Measurements from ENCODE around the gene KRTAP20-4.

The KRTAP20-4 gene

GRCh38 chr21:30620522-30620921 lies at the start of gene KRTAP20-4:
Gene KRTAP20-4 (plus strand): TSS chr21:30620627.
- no peak for DNase-seq

- no peak for DNase-seq
Measured at GRCh38 chr21:30577766-30578165, 42.7 kb upstream of the KRTAP20-4 start.

- DNase-seq, result no peak
Measured at GRCh38 chr21:30579346-30579745, 41.1 kb upstream of the KRTAP20-4 start.

GRCh38 chr21:30580132-30580531 lies 40.3 kb upstream of the KRTAP20-4 start:
- no peak for DNase-seq

GRCh38 chr21:30582870-30583269 lies 37.6 kb upstream of the KRTAP20-4 start:
- DNase-seq, result no peak

GRCh38 chr21:30590297-30590696 lies 30.1 kb upstream of the KRTAP20-4 start, which contains the start of gene KRTAP22-2:
Gene KRTAP22-2 (minus strand): TSS chr21:30590397.
- DNase-seq, result no peak

- no peak for DNase-seq
Measured at GRCh38 chr21:30592140-30592539, 28.3 kb upstream of the KRTAP20-4 start, which contains the start of gene KRTAP6-3. Gene KRTAP6-3 (plus strand): TSS chr21:30592440. CDS start chr21:30592446, 6 bp downstream.

- DNase-seq, result no peak
Measured at GRCh38 chr21:30598802-30599201, 21.6 kb upstream of the KRTAP20-4 start, which contains the start of gene KRTAP6-2. Gene KRTAP6-2 (minus strand): TSS chr21:30598902. CDS start chr21:30598874, 28 bp downstream.

- DNase-seq, result no peak
Measured at GRCh38 chr21:30600787-30601186, 19.6 kb upstream of the KRTAP20-4 start, which contains the start of gene KRTAP22-1. Gene KRTAP22-1 (plus strand): TSS chr21:30601087.

GRCh38 chr21:30605968-30606367 lies 14.5 kb upstream of the KRTAP20-4 start:
- DNase-seq, result no peak

GRCh38 chr21:30612132-30612531 lies 8.3 kb upstream of the KRTAP20-4 start:
- DNase-seq, result no peak

GRCh38 chr21:30613836-30614235 lies 6.6 kb upstream of the KRTAP20-4 start, which contains the start of gene KRTAP6-1:
Gene KRTAP6-1 (minus strand): TSS chr21:30613930. CDS start chr21:30613904, 26 bp downstream.
- DNase-seq, result no peak

- DNase-seq, result no peak
Measured at GRCh38 chr21:30615199-30615598, 5.2 kb upstream of the KRTAP20-4 start.

GRCh38 chr21:30616125-30616524 lies 4.3 kb upstream of the KRTAP20-4 start, which contains the start of gene KRTAP20-1:
Gene KRTAP20-1 (plus strand): TSS chr21:30616425. CDS start chr21:30616455, 30 bp downstream.
- DNase-seq, result no peak

GRCh38 chr21:30620080-30620479 lies 347 bp upstream of the KRTAP20-4 start:
- DNase-seq, result no peak

GRCh38 chr21:30623362-30623761 lies 2.9 kb downstream of the KRTAP20-4 start:
- DNase-seq, result no peak

GRCh38 chr21:30625449-30626165 lies 5.2 kb downstream of the KRTAP20-4 start:
- no peak for DNase-seq

- no peak for DNase-seq
Measured at GRCh38 chr21:30628109-30628508, 7.7 kb downstream of the KRTAP20-4 start.

GRCh38 chr21:30629200-30629599 lies 8.8 kb downstream of the KRTAP20-4 start:
- no peak for DNase-seq

GRCh38 chr21:30634906-30635305 lies 14.5 kb downstream of the KRTAP20-4 start, which contains the start of gene KRTAP20-2:
Gene KRTAP20-2 (plus strand): TSS chr21:30635206. CDS start chr21:30635264, 58 bp downstream.
- DNase-seq, result no peak

- no peak for DNase-seq
Measured at GRCh38 chr21:30638686-30639085, 18.3 kb downstream of the KRTAP20-4 start.

- DNase-seq, result no peak
Measured at GRCh38 chr21:30642564-30642963, 22.1 kb downstream of the KRTAP20-4 start, which contains the start of gene KRTAP20-3. Gene KRTAP20-3 (plus strand): TSS chr21:30642864.

GRCh38 chr21:30646904-30647414 lies 26.5 kb downstream of the KRTAP20-4 start:
- DNase-seq, result no peak

GRCh38 chr21:30652891-30653290 lies 32.5 kb downstream of the KRTAP20-4 start:
- no peak for DNase-seq

Data from activated naive CD4-positive, alpha-beta T cell (primary cell).